Measurements from ENCODE around the gene RXRG. TPM values are rescaled to one million over a fixed set of nuclear protein-coding genes. Genes with fewer than 3 reads are reported as not detected.

Gene RXRG
- total RNA-seq, 1 experiment from 2014 or later, result not detected

- intact Hi-C loops (cut with micrococcal nuclease), result no loop called here
- ChIA-PET CTCF (no interaction called here), RAD21 (ENCODE audit: low non-redundant PET in 1 of 2, low total read pairs in 2 of 2, uncharacterized antibody in 2 of 2, unreplicated experiment in 2 of 2) (no interaction called here), POLR2A (no interaction called here)
- no TSS peak for BruUV-seq (replicated peaks)
- H3K4me1 ChIP-seq (ENCODE audit: control insufficient read depth in 1 of 2, insufficient read depth in 2 of 2, low read length in 2 of 2), result no peaks in the 10 kb centered on the region
- no peak for DNase-seq (ENCODE audit: low read depth, low spot score)
- no peak overlapping the region for H2AFZ ChIP-seq (ENCODE audit: low read depth, low read length, poor library complexity, severe bottlenecking)
- no peak overlapping the region for H3K4me2 ChIP-seq (ENCODE audit: low read length)
- H3K9ac ChIP-seq (ENCODE audit: low read length), result no peak overlapping the region
- 0 out of 2 replicates have a peak, but pooled peaks cover 27% of the 10 kb centered on the region for H3K27me3 ChIP-seq (ENCODE audit: insufficient read depth, low read length)
- TF ChIP-seq, protein P1, sequence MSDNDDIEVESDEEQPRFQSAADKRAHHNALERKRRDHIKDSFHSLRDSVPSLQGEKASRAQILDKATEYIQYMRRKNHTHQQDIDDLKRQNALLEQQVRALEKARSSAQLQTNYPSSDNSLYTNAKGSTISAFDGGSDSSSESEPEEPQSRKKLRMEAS (IDR thresholded peaks at IDR 0.05), result no peak
- no peak for TF ChIP-seq RAD21 (IDR thresholded peaks at IDR 0.05; ENCODE audit: low read depth)
- no peak for TF ChIP-seq SRF (IDR thresholded peaks at IDR 0.05; ENCODE audit: low read depth)
- no peak for TF ChIP-seq POLR2AphosphoS5 (IDR thresholded peaks at IDR 0.05; ENCODE audit: low read depth, low read length)
- TF ChIP-seq FOSL1 (IDR thresholded peaks at IDR 0.05; ENCODE audit: low read depth), result no peak
- no peak for TF ChIP-seq ATF3 (IDR thresholded peaks at IDR 0.05)
- TF ChIP-seq, protein P2, sequence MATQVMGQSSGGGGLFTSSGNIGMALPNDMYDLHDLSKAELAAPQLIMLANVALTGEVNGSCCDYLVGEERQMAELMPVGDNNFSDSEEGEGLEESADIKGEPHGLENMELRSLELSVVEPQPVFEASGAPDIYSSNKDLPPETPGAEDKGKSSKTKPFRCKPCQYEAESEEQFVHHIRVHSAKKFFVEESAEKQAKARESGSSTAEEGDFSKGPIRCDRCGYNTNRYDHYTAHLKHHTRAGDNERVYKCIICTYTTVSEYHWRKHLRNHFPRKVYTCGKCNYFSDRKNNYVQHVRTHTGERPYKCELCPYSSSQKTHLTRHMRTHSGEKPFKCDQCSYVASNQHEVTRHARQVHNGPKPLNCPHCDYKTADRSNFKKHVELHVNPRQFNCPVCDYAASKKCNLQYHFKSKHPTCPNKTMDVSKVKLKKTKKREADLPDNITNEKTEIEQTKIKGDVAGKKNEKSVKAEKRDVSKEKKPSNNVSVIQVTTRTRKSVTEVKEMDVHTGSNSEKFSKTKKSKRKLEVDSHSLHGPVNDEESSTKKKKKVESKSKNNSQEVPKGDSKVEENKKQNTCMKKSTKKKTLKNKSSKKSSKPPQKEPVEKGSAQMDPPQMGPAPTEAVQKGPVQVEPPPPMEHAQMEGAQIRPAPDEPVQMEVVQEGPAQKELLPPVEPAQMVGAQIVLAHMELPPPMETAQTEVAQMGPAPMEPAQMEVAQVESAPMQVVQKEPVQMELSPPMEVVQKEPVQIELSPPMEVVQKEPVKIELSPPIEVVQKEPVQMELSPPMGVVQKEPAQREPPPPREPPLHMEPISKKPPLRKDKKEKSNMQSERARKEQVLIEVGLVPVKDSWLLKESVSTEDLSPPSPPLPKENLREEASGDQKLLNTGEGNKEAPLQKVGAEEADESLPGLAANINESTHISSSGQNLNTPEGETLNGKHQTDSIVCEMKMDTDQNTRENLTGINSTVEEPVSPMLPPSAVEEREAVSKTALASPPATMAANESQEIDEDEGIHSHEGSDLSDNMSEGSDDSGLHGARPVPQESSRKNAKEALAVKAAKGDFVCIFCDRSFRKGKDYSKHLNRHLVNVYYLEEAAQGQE (IDR thresholded peaks at IDR 0.05; ENCODE audit: low read depth), result no peak
- no peak for TF ChIP-seq CBX3 (IDR thresholded peaks at IDR 0.05; ENCODE audit: low read depth)
- no peak for TF ChIP-seq JUND (IDR thresholded peaks at IDR 0.05)
- no peak for TF ChIP-seq CEBPB (IDR thresholded peaks at IDR 0.05; ENCODE audit: low read depth)
- H3K4me3 ChIP-seq (replicated peaks in 1 of 2; ENCODE audit: low read depth in 1 of 2, low read length in 2 of 2), result no peak overlapping the region
- H3K9me2 ChIP-seq (ENCODE audit: insufficient read depth), result no peaks in the 10 kb centered on the region
- ATAC-seq, result no peak
- H3K36me3 ChIP-seq (ENCODE audit: control insufficient read depth in 1 of 2, insufficient read depth in 2 of 2, low read length in 2 of 2), result no peaks in the 10 kb centered on the region
- H3K79me2 ChIP-seq (ENCODE audit: insufficient read depth, low read length), result no peaks in the 10 kb centered on the region
- no peaks in the 10 kb centered on the region for H3K9me3 ChIP-seq (ENCODE audit: control insufficient read depth in 1 of 2, insufficient read depth in 1 of 2, low read depth in 1 of 2, low read length in 2 of 2)
- H3K27ac ChIP-seq (ENCODE audit: low read depth, low read length), result no peak overlapping the region
- no peaks in the 10 kb centered on the region for H4K20me1 ChIP-seq (ENCODE audit: insufficient read depth)
Measured at GRCh38 chr1:165492845-165493373, 48.0 kb upstream of the RXRG start.

Data from HCT116 (cell line).